B cell (primary cell): ENCODE data around the gene TENM4. TPM values are rescaled to one million over a fixed set of nuclear protein-coding genes. Genes with fewer than 3 reads are reported as not detected.

Experiments
- ATAC-seq: fragments of 200-7000 bp; cut with Tn5 transposase; one replicate; pipeline ENCODE4 v1.10.0; 2021; ENCODE audit warnings: low read depth, mild to moderate bottlenecking, moderate number of reproducible peaks, moderate library complexity
- CTCF ChIA-PET: fragments of 350-600 bp; sonication (Branson Sonifier 250); formaldehyde crosslinking; loops from one replicate; lab custom pipeline; 2021; ENCODE audit warnings: antibody characterized with exemption, inconsistent platforms; lab: Charles Lee
- POLR2A ChIA-PET: fragments of 350-600 bp; sonication (Branson Sonifier 250); formaldehyde crosslinking; loops from one replicate; lab custom pipeline; 2021; ENCODE audit warnings: antibody characterized with exemption; lab: Charles Lee
- DNase-seq: peaks from one replicate; pipeline ENCODE4 v3.0.0; 2013
- H2AFZ ChIP-seq: 2 replicates; pipeline ENCODE4 v1.6.1; 2012; ENCODE audit warnings: mild to moderate bottlenecking, low read depth, low read length; ENCODE audit not compliant: insufficient read depth, poor library complexity, severe bottlenecking
- H3K27ac ChIP-seq, 2 donors: 1 replicate in 1 of 2; 2 replicates in 1 of 2; pipeline ENCODE4 v1.5.1; 2012 to 2013; ENCODE audit warnings: low read length in 2 of 2, mild to moderate bottlenecking in 2 of 2, moderate library complexity in 1 of 2
- H3K27me3 ChIP-seq, 4 experiments: fragments of 200-600 bp in 1 of 4; sonication (generic) in 1 of 4; replicated peaks in 1 of 4; 1 replicate in 2 of 4; 2 replicates in 2 of 4; pipeline versions ENCODE4 v1.6.1 to v1.7.0; 2013 to 2016; ENCODE audit warnings: low read length in 3 of 4, mild to moderate bottlenecking in 2 of 4, mixed read lengths in 1 of 4, moderate library complexity in 1 of 4; ENCODE audit not compliant: insufficient read depth in 4 of 4, control insufficient read depth in 3 of 4; ENCODE audit errors: control extremely low read depth in 1 of 4
- H3K36me3 ChIP-seq, 2 experiments: replicated peaks in 1 of 2; 1 replicate in 1 of 2; 2 replicates in 1 of 2; pipeline versions ENCODE4 v1.6.1 to v1.7.1; 2013; ENCODE audit warnings: low read length in 1 of 2; ENCODE audit not compliant: insufficient read depth in 2 of 2, control insufficient read depth in 1 of 2; ENCODE audit errors: control extremely low read depth in 1 of 2, extremely low read depth in 1 of 2
- H3K4me1 ChIP-seq, 2 donors: fragments of 200-600 bp in 1 of 2; sonication (generic) in 1 of 2; 1 replicate in 1 of 2; 2 replicates in 1 of 2; pipeline versions ENCODE4 v1.5.1 to v1.6.1; 2013 to 2017; ENCODE audit warnings: low read length in 2 of 2; ENCODE audit not compliant: control insufficient read depth in 2 of 2, insufficient read depth in 2 of 2
- H3K4me2 ChIP-seq: replicated peaks from 2 replicates; pipeline ENCODE3; 2012; ENCODE audit warnings: mild to moderate bottlenecking, low read depth, low read length; ENCODE audit not compliant: poor library complexity, severe bottlenecking
- H3K4me3 ChIP-seq, 5 experiments: fragments of 200-600 bp in 1 of 5; sonication (generic) in 1 of 5; 1 replicate in 3 of 5; 2 replicates in 2 of 5; pipeline versions ENCODE4 v1.5.1 to v1.7.0; 2011 to 2016; ENCODE audit warnings: low read length in 4 of 5, mild to moderate bottlenecking in 4 of 5, low read depth in 2 of 5, control low read depth in 1 of 5, moderate library complexity in 1 of 5; ENCODE audit not compliant: insufficient read depth in 1 of 5; ENCODE audit errors: control extremely low read depth in 1 of 5, extremely low read depth in 1 of 5
- H3K79me2 ChIP-seq: fragments of 200-600 bp; sonication (generic); one replicate; pipeline ENCODE4 v1.6.0; 2016; ENCODE audit warnings: low read length; ENCODE audit not compliant: control insufficient read depth, insufficient read depth
- H3K9ac ChIP-seq: fragments of 200-600 bp; sonication (generic); 2 replicates; pipeline ENCODE4 v1.6.1; 2017; ENCODE audit warnings: mild to moderate bottlenecking, low read length, moderate library complexity
- H3K9me3 ChIP-seq, 3 donors: one replicate each; pipeline versions ENCODE4 v1.6.1 to v1.7.1; 2013; ENCODE audit warnings: low read length in 2 of 3; ENCODE audit not compliant: control insufficient read depth in 2 of 3, insufficient read depth in 1 of 3; ENCODE audit errors: control extremely low read depth in 1 of 3
- H4K20me1 ChIP-seq: 2 replicates; pipeline ENCODE4 v1.6.0; 2012; ENCODE audit warnings: mild to moderate bottlenecking, low read length; ENCODE audit not compliant: insufficient read depth, control insufficient read depth, poor library complexity, severe bottlenecking
- H3K27ac Mint-ChIP-seq: one replicate; pipeline ENCODE4 v1.8.0; 2021; ENCODE audit warnings: mixed read lengths
- H3K27me3 Mint-ChIP-seq: one replicate; pipeline ENCODE4 v1.8.0; 2021; ENCODE audit warnings: mixed read lengths
- H3K4me1 Mint-ChIP-seq: one replicate; pipeline ENCODE4 v1.8.0; 2021; ENCODE audit warnings: mixed read lengths
- H3K4me3 Mint-ChIP-seq: one replicate; pipeline ENCODE4 v1.8.0; 2021; ENCODE audit warnings: mixed read lengths
- H3K9me3 Mint-ChIP-seq: one replicate; pipeline ENCODE4 v1.8.0; 2022; ENCODE audit warnings: mixed read lengths; ENCODE audit not compliant: insufficient read depth
- EZH2 ChIP-seq: IDR thresholded peaks from 2 replicates; pipeline ENCODE4 v1.6.1; 2012; ENCODE audit warnings: borderline replicate concordance, low read depth, mild to moderate bottlenecking, moderate library complexity, low read length; ENCODE audit not compliant: insufficient read depth, poor library complexity, severe bottlenecking
- WGBS: methylation state at CpG from one replicate; pipeline ENCODE4 v1.1.5; 2013; ENCODE audit warnings: missing lambda C conversion rate; ENCODE audit not compliant: insufficient coverage; 5-methylcytosine and 5-hydroxymethylcytosine counted together
- intact Hi-C: fragments of 100-400 bp; cut with micrococcal nuclease; formaldehyde crosslinking; loops from one replicate; pipeline ENCODE4 v1.10.0; 2022
- polyA plus RNA-seq: library from polyadenylated mRNA; depleted of rRNA; stranded (reverse); fragments of >200 nt; gene quantifications from 2 replicates; pipeline ENCODE4 v1.2.3, GENCODE V29; 2012
- total RNA-seq, 2 donors: library from RNA; stranded (reverse); fragments of 120-200 nt in 1 of 2; gene quantifications; 1 replicate in 1 of 2; 2 replicates in 1 of 2; pipeline versions ENCODE4 v1.2.3 to v1.2.4, GENCODE V29; 2013 to 2022
- TF ChIP-seq, protein P1 (sequence below): fragments of 200-600 bp; IDR thresholded peaks from one replicate; pipeline ENCODE4 v1.8.0; 2022; ENCODE audit warnings: antibody characterized with exemption, mild to moderate bottlenecking

Gene TENM4
- total and polyA plus RNA-seq, 2 donors (not counting 1 experiment from before 2014, with no cell fraction given): 0.09 to 5.7 TPM

GRCh38 chr11:78938036-78938435, 502.8 kb downstream of the TENM4 start:
- ChIA-PET POLR2A (no interaction called here), CTCF (no interaction called here)
- Histone ChIP-seq H3K9me3 (no peaks in the 10 kb centered on the region), H4K20me1 (no peaks in the 10 kb centered on the region), H3K79me2 (no peaks in the 10 kb centered on the region), H3K4me2 (no peak overlapping the region), H3K4me1 (no peaks in the 10 kb centered on the region), H3K4me3 (no peak overlapping the region), H3K36me3 (no peaks in the 10 kb centered on the region), H3K27me3 (peaks cover 0 to 4% (median 0%) of the 10 kb centered on the region in 4 experiments), H3K9ac (no peak overlapping the region), H3K27ac (no peak overlapping the region), H2AFZ (no peak overlapping the region)
- TF ChIP-seq, protein P1, sequence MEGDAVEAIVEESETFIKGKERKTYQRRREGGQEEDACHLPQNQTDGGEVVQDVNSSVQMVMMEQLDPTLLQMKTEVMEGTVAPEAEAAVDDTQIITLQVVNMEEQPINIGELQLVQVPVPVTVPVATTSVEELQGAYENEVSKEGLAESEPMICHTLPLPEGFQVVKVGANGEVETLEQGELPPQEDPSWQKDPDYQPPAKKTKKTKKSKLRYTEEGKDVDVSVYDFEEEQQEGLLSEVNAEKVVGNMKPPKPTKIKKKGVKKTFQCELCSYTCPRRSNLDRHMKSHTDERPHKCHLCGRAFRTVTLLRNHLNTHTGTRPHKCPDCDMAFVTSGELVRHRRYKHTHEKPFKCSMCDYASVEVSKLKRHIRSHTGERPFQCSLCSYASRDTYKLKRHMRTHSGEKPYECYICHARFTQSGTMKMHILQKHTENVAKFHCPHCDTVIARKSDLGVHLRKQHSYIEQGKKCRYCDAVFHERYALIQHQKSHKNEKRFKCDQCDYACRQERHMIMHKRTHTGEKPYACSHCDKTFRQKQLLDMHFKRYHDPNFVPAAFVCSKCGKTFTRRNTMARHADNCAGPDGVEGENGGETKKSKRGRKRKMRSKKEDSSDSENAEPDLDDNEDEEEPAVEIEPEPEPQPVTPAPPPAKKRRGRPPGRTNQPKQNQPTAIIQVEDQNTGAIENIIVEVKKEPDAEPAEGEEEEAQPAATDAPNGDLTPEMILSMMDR: no peak
- no peak for TF ChIP-seq EZH2
- Mint-ChIP-seq H3K27me3 (peaks cover 7% of the 10 kb centered on the region), H3K4me3 (no peak overlapping the region), H3K9me3 (no peaks in the 10 kb centered on the region), H3K4me1 (no peaks in the 10 kb centered on the region), H3K27ac (no peak overlapping the region)
- intact Hi-C loops: no loop called here
- DNase-seq (no peak), ATAC-seq (no peak)
- 100% methylated on average over 1 of the region's 1 CpG for WGBS

GRCh38 chr11:78935398-78936068, 505.3 kb downstream of the TENM4 start:
- DNase-seq (no peak), ATAC-seq (no peak)
- Histone ChIP-seq H3K79me2 (no peaks in the 10 kb centered on the region), H3K4me1 (no peaks in the 10 kb centered on the region), H3K9ac (no peak overlapping the region), H3K27me3 (peaks cover 0 to 4% (median 0%) of the 10 kb centered on the region in 4 experiments), H4K20me1 (no peaks in the 10 kb centered on the region), H3K36me3 (no peaks in the 10 kb centered on the region), H3K4me2 (no peak overlapping the region), H2AFZ (no peak overlapping the region), H3K4me3 (no peak overlapping the region), H3K27ac (no peak overlapping the region), H3K9me3 (no peaks in the 10 kb centered on the region)
- no peaks in the 10 kb centered on the region for H3K9me3 Mint-ChIP-seq
- CTCF ChIA-PET: no interaction called here
- H3K27ac Mint-ChIP-seq: no peak overlapping the region
- no peaks in the 10 kb centered on the region for H3K4me1 Mint-ChIP-seq
- 80% methylated on average over 2 of the region's 4 CpGs for WGBS
- TF ChIP-seq, protein P1: no peak
- TF ChIP-seq EZH2: no peak
- H3K4me3 Mint-ChIP-seq: no peak overlapping the region
- peaks cover 12% of the 10 kb centered on the region for H3K27me3 Mint-ChIP-seq
- intact Hi-C loops: no loop called here
- POLR2A ChIA-PET: no interaction called here
